HG02588 (cell line): ENCODE results near the gene ETHE1.
"Not testable (repeated sequence)": the region's sequence is repeated elsewhere in the genome, so short reads cannot be mapped to it uniquely, and the experiment has no call there.

ENCODE experiments used
- ATAC-seq: cut with Tn5 transposase; IDR thresholded peaks from one replicate; pipeline ENCODE4 v1.9.1; 2021; ENCODE audit warnings: mild to moderate bottlenecking, moderate library complexity; ENCODE audit not compliant: unreplicated experiment

The ETHE1 gene

DNA sequence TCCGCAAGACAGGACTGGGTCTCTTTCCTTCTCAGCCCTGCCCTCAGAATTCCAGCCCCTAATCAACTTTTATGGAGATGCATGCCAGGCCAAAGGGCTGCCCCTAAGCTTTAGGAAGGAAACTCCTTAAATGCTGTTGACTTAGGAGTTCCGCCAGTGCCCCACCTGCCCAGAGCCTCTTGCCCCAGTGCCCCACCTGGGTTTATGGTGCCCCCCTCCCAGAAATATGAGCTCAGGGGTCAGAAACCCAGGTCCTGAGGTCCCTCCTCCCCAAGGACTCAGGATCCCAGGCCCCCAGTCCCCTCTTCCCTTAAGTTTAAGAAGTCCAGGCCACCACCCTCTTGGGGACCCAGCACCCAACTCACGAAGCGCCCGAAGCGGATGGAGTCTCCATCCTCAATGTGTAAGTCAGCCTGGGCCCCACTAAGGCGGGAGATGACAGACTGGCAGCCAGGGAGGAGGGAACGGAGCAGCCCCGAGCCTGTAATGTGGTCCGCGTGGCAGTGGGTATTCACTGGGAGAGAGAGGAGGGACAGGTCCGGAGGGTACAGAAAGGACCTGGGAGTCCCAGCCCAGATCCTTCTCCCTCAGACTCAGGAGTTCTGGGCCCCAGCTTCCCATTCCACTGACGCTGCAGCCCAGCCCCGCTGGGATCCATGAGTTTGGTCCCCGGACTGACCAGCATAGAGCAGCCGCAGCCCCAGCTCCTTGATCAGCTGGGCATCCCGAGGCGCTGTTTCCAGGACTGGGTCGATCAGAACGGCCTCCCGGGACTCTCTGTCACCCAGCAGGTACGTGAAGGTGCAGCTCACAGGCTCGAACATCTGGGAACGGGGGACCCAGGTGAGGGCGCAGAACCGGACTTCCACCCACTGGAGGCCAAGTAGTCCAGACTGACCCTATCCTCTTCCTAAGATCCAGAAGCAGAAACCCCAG is 897 bp downstream of the ETHE1 start:
- no peak for ATAC-seq

DNA sequence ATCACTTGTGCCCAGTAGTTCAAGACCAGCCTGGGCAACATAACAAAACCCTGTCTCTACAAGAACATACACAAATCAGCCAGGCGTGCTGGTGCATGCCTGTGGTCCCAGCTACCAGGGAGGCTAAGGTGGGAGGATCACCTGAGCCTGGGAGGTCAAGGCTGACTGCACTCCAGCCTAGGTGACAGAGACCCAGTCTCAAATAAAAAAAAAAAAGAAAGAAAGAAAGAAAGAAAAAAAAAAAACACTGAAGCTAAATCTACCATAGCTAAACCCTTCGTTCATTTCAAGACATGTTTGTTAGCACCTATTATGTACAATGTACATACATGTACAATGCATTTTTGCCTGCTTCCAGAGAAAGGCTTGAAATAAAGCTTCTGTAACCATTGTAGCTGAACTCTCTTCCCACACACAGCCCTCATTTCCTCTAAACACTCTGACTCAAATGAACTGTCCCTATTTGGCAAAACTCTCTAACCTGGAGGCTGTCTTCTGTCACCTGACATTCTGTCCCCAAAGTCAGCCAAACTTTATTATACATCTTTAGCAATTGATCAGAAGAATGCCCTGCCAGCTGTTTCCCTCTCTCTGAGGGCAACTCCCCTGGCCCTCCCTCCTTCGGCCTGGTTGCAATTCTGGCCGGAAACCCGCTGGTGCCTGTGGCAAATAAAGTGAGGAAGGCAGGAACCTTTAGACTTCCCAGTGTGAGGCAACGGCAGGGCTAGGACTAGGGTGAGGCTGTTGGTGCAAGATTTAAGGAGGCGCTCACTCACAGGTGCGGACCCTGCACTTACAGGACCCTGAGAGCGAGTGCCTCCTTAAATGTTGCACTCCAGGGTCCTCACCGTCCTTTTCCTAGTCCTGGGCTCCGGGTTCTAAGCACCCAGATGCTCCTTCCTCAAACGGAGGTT is 1.8 kb downstream of the ETHE1 start:
- ATAC-seq, result no peak

DNA sequence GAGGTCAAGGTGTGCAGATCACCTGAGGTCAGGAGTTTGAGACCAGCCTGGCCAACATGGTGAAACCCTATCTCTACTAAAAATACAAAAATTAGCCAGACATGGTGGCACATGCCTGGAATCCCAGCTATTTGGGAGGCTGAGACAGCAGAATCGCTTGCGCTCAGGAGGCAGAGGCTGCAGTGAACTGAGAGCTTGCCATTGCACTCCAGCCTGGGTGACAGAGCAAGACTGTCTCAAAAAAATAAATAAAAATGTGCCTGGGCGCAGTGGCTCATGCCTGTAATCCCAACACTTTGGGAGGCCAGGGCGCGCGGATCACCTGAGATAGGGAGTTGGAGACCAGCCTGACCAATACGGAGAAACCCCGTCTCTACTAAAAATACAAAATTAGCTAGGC is 3.3 kb downstream of the ETHE1 start:
- not testable (repeated sequence) for ATAC-seq

DNA sequence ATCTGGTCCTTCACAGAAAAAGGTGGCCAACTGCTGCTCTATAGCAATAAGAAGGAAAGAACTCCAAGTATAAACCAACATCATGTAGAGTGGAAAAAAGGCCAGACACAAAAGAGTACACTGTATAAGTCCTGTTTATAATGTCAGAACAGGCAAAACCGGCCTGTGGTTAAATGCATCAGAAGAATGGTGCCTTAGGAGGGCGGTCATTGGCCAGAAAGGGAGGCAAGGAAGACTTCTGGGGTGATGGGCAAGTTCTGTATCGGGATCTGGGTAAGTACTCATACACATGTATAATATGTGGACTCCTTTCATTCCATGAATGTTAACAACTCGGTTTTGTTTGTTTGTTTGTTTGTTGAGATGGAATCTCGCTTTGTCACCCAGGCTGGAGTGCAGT is 4.1 kb downstream of the ETHE1 start:
- no peak for ATAC-seq

DNA sequence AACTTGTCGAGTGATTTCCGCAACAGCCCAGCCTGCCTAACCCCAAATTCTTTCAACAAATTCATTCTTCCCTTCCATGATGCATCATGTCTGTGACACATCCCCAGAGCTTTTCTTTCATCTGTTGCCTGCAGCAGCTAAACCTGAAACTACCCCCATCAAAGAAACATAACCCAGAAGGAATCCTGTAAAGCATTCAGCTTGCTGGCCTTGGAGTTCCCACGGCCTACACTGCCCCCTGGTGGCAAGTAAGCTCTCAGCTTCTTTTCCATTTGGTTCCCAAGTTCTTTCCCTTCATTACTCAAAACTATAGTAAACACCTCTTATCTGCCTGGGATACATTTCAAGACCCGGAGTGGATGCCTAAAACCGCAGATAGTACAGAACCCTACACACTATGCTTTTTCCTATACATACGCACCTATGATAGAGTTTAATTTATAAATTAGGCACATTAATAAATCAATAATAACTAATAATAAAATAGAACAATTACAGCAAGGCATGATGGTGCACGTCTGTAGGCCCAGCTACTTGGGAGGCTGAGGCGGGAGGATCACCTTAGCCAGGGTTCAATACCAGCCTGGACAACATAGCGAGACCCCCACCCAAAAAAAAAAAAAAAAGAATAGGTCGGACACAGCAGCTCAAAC is 7.4 kb downstream of the ETHE1 start:
- no peak for ATAC-seq

DNA sequence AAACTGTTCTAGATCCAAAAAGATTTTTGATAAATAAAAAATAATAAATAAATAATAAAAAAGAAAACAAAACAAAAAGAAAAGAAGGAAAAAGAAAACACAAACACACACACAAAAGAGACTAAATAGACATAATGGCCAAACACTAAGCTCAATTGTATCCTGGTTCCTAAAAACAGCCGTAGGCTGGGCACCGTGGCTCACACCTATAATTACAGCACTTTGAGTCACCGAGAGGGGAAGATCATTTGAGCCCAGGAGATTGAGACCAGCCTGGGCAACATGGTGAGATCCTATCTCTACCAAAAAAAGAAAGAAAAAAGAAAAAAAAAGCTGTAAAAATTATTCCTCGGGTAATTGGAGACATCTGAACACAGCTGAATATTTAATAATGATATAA is 8.9 kb downstream of the ETHE1 start:
- ATAC-seq, result no peak

DNA sequence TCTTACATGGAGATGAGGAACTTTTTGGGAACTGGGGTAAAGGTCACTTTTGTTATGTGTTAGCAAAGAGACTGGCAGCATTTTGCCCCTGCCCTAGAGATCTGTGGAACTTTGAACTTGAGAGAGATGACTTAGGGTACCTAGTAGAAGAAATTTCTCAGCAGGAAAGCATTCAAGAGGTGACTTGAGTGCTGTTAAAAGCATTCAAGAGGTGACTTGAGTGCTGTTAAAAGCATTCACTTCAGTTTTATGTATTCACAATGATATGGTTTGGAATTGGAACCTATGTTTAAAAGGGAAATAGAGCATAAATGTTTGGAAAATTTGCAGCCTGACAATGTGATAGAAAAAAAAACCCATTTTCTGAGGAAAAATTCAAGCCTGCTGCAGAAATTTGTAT is 14.6 kb downstream of the ETHE1 start:
- ATAC-seq, result not testable (repeated sequence)

DNA sequence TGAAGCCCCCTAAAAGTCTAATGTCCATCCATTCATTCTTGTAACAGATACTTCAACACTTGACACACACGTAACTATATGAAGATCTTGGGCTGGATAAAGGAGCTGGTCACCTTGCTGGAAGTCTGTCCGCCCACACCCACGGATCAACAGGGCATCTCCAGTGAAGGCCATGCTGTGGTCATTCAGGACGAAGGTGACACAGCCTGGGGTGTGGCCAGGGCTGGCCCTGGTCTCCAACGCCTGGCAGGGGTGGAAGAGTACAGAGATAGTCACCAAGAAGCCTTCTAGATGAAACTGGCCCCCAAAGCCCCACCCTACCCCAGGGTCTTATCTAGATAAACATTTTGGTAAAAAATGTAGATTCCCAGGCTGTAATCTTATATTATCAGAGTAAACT is 15.7 kb downstream of the ETHE1 start:
- ATAC-seq, result no peak

DNA sequence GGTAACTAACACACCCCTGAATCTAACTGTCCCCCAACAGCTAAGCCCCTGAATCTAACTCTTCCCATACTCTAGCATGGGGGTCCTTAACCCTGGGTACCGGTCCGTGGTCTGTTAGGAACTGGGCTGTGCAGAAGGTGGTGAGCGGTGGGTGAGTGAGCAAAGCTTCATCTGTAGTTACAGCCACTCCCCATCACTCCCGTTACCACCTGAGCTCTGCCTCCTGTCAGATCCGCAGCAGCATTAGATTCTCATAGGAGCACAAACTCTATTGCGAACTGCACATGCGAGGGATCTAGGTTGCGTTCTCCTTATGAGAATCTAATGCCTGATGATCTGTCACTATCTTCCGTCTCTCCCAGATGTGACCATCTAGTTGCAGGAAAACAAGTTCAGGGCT is 16.3 kb downstream of the ETHE1 start:
- no peak for ATAC-seq

DNA sequence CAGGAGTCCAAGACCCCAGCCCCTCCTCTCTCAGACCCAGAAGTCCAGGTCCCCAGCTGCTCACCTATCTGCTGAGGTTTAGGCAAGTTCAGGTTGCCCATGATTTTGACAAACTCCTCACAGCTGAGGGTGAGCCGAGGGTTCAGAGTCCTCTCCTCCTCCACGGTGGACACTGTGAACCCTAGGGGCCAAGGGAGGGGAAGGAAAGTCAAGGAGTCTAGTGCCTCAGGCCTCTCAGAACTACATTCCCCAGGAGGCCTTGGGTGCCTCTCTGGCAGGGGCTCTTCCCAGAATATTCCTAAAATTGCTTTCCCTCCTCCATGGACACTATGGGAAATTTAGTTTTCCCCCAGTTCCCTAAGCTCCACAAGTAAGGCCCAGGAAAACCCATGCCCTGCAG is 19.1 kb downstream of the ETHE1 start:
- no peak for ATAC-seq

DNA sequence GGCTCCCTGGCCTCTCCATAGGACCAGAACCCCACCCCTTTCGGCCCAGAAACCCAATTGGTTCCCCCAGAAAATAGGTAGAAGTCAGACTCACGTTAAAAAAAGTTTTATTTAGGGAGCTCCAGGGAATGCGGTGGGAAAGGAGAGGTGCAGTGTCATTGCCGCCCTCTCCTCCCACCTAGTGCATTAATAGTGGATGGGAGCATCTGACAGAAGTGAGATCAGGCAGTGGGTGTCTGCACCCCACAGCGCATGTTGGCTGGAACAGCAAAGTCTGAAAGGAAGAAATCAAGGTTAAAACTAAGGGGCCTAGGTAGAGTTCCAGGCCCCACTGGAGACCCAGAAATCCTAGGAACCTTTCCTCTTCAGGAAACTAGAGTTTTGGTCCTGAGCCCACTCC is 20.4 kb downstream of the ETHE1 start:
- ATAC-seq, result no peak

DNA sequence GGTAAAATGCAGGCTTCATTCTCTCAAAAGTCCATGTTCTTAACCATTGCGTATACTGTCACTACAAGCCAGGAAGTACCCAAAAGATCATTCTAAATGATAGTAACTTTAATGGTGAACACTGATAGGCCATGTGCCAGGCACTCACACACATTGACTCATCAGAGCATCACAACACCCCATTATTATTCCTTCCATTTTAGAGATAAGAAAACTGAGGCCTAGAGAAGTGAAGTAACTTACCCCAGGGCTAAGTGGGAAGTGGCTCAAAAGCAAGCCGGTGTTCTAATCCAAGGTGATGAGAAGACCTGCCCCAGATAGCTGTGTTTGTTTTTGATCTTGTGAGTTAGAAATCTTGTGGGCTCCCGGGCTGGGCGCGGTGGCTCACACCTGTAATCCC is 21.1 kb downstream of the ETHE1 start:
- ATAC-seq, result no peak

DNA sequence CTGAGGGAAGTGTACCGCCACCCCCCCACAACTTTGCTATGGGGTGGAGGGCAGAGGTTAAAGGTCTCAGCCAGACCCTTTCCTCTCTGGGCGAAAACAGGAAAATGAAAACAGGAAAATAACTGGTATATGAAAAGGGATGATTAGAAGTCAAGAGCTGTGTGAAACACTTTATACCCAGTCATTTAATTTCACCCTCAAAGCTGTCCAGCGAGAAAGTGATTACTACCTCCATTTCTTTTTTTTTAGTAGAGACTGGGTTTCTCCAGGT is 21.9 kb downstream of the ETHE1 start:
- ATAC-seq, result no peak

DNA sequence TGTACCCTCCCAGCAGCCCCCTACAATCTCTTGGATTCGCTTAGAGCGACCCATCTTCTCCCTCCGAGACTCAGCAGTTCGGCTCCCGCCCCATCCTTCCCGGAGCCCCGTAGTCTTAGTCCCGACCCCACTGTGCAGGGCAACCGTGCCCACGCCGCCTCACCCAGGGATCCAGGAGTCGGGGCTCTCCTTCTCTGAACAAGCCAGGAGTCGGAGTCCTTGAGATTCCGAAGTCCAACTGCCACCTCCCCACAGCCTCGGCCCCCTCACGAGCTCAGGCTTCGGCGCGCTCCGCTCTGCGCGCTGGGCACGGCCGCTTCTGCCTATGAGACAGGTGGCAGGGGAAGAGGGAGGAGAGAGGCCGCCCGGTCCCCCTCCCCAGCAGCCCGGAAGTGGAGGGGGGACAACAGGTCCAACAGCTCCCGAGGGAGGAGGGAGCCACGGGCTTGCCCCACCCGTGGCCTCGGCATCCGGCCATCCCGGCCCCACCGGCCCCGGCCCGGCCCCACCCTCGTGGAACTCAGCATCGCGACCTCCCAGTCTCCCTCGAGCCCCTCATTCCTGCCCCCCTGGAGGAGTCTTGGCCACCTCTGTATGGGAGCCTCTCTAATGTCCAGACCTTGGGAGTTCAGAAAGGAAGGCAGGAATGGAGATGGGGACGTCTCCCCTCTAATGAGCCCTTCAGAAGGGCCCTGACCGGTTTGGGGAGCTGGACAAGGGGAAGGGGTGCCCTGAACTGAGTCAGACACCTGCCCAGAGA is 22.4 kb downstream of the ETHE1 start, which contains the start of gene PHLDB3:
TSS of gene PHLDB3 (minus strand) at position 321 of the 760 bp plus-strand sequence. CDS start 628 bp downstream, outside the sequence.
- peak; percentile 18 for ATAC-seq

DNA sequence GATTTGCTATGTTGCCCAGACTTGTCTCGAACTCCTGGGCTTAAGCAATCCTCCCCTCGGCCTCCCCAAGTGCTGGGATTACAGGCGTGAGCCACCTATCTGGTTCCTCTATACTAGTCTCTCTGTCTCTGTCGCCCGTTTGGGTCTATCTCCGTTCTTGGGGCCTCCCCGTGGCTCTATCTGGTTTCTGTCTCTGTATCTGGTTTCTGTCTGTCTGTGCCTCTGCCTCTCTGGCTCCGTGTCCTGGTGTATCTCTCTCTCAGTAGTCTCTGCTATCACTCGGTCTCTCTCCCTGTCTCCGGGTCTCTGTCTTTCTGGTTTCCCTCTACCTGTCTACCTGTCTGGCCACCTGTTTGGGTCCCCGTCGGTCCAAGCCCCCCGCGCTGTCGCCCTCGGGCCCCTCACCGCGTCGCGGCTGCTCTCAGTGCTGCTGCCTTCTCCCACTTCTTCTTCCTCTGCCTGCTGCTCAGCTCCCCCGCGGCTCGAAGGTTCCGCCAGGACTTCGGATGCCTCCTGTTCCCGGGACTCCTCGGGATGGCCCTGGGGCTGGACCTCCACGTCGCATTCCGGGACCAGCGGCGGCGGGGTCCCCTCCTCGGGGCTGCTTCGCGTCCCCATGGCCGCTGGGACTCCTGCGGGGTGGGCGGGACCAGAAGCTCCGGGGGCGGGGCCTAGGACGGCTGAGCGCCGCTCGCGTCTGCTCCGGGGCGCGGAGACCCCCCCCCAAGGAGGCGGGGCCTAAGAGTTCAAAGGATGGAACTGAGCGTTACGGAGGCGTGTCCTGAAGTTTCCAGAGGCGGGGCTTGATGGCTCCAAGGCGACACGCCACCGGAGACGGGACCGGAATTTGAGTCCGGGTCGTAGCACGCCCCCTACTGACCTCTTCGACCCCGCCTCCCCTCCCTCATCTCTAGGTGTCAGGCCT is 23.2 kb downstream of the ETHE1 start:
- peak; percentile 85 for ATAC-seq

DNA sequence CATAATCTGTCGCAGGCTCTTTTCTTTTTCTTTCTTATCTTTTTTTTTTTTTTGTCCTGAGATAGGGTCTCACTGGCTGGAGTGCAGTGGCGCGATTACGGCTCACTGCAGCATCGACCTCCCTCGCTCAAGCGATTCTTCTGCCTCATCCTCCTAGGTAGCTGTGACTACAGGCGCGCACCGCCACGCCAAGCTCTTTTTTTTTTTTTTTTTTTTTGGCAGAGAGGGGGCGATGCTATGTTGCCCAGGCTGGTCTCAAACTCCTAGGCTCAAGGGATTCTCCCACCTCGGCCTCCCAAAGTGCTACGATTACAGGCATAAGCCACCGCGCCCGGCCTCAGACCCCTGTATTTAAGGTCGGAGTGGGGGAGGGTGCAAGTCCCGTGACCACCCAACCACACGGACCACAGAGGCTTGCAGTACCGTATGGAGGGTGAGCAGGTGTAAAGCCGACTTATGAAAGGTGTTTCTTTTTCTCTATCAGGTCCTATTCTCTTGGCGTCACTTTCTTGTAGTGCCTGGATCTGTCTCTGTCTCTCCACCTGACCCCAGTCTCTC is 24.5 kb downstream of the ETHE1 start:
- no peak for ATAC-seq

DNA sequence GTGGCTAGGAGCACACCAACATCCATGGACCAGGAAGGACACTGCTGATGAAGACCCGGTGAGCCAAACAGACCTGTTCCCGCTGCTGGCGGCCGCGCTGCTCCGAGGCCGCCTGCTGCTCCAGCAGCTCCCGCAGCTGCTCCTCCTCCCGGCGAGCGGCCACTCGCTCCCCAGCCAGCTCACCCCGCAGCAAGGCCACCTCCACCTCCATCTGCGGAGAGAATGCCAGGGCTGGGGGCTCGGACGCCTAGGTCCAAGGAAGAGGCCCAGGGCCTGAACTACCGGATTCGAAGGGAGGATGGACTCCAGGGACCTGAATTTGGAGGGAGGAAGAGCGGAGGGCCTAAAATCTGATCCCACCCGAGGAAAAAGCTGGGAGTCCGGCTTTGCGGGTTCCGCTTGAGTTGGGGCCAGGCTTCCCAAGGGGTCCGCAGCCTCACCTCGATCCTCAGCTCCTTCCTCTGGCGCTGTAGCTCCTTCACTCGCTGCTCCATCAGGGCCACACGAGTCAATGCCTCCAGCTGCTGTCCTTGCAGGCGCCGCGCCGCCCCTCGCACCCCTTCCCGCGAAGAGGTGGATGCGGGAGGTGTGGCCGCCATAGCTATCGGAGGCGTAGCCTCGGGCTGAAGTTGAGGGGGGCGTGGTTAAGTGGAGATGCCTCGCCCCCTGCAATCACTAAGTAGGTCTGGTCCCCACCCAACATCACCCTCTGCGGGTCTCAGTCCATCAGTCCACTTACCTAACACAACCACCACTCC is 25.2 kb downstream of the ETHE1 start:
- no peak for ATAC-seq

DNA sequence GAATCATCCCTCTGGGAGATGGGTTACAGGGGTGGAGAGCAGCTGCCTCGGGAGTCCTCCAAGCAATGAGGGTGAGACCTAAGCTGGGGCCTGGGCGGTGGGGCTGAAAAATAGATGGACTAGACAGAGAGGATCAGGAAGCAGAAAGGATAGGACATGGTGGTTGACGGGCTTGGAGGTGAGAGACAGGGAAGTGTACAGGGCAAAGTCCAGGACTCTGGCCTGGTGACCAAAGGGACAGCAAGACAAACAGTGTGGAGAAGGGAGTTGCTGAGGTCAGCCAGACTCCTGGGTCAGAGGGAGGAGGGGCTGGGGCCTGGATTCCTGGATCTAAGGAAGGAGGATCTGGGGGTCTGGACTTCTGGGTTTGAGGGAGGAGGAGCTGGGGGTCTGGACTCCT is 28.0 kb downstream of the ETHE1 start:
- no peak for ATAC-seq
